ENCODE data around the gene TTC7B. TPM values are rescaled to one million over a fixed set of nuclear protein-coding genes. Genes with fewer than 3 reads are reported as not detected.

TTC7B gene
- total and polyA plus RNA-seq, 2 of the 8 experiments (the other 6 are each of a cell fraction or from before 2014, with no cell fraction given), result 23.7 to 34.0 TPM

- TF ChIP-seq BCL11A (IDR thresholded peaks at IDR 0.05; ENCODE audit: low read depth in 2 of 2, low read length in 2 of 2), result no peak
- no peak for TF ChIP-seq SP4 (IDR thresholded peaks at IDR 0.05; ENCODE audit: low read length)
- no peak for TF ChIP-seq GABPA (IDR thresholded peaks at IDR 0.05; ENCODE audit: borderline replicate concordance, insufficient read depth, low read length)
Measured at GRCh38 chr14:90603336-90603735, 212.9 kb downstream of the TTC7B start (continued).
